ENCODE measurements around the gene PTCD3. TPM values are rescaled to one million over a fixed set of nuclear protein-coding genes. Genes with fewer than 3 reads are reported as not detected.
A peak's percentile ranks its signal among the peaks of the same experiment; 100 is the strongest.

Gene PTCD3
- polyA plus RNA-seq, result 10 to 100 TPM; 20.1 to 21.7 TPM

DNA sequence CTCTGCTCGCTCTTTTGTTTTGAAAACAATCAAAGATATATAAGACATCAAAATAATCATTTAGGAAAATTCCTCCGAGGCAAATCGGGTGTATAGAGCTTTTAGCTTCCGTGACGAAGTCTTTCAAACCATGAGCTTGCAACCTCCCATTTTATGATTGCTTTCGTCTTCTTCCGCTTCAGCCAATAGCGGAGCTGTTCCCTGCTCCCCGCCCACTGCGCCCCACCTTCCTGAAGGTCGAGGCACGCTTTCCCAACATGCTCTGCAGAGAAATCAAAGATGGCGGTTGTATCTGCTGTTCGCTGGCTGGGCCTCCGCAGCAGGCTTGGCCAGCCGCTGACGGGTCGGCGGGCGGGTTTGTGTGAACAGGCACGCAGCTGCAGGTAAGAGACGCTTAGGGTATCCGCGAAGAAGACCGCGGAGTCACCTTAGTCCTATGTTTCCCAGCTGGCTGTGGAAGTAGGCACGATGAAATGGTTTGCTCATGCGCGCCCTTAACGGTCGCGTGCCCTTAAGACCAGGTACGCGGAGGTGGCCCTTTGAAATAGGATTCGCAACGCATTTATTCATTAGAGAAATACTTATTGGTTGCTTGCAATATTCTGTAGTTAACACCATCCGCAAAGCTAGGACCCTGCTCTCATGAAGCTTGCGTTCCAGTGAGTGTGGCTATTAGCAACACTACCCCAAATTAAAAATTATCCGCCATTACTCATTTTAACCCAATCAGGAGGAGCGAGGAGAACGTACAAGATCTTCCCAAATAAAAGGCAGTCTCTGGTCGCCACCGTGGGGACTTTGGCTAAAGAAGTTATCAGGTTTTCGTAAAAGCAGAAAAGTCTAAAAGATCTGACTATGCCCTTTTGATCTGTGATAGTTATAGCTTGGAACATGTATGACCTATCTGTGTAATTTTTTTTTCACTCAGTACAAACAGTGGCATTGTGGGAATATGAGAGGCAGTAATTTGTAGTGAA, at the start of gene PTCD3:
Gene PTCD3, plus strand, starts transcription at position 267 of the 977 bp plus-strand sequence. Its CDS starts 13 bp downstream, at position 280.
- H3K4me1 ChIP-seq (ENCODE audit: control insufficient read depth in 2 of 2, insufficient read depth in 2 of 2, low read length in 1 of 2), result no peaks in the 10 kb centered on the region
- peak within 1 kb of the TSS; percentile 89 to 91 for H3K27ac ChIP-seq (ENCODE audit: low read depth in 2 of 2, low read length in 1 of 2)
- 0% methylated on average over 44 of the region's 44 CpGs for WGBS, 2 donors
- H3K36me3 ChIP-seq (ENCODE audit: control insufficient read depth in 2 of 2, insufficient read depth in 2 of 2, low read length in 1 of 2), result peaks cover 3 to 4% of the 10 kb centered on the region in 2 donors
- peak within 1 kb of the TSS; percentile 85 to 86 for H3K4me3 ChIP-seq (ENCODE audit: low read depth in 1 of 2, low read length in 2 of 2)
- no peaks in the 10 kb centered on the region for H3K27me3 ChIP-seq (ENCODE audit: control insufficient read depth in 1 of 2, insufficient read depth in 2 of 2, low read length in 2 of 2)
- no peaks in the 10 kb centered on the region for H3K9me3 ChIP-seq (ENCODE audit: control insufficient read depth in 2 of 2, insufficient read depth in 1 of 2, low read depth in 1 of 2, low read length in 1 of 2)

DNA sequence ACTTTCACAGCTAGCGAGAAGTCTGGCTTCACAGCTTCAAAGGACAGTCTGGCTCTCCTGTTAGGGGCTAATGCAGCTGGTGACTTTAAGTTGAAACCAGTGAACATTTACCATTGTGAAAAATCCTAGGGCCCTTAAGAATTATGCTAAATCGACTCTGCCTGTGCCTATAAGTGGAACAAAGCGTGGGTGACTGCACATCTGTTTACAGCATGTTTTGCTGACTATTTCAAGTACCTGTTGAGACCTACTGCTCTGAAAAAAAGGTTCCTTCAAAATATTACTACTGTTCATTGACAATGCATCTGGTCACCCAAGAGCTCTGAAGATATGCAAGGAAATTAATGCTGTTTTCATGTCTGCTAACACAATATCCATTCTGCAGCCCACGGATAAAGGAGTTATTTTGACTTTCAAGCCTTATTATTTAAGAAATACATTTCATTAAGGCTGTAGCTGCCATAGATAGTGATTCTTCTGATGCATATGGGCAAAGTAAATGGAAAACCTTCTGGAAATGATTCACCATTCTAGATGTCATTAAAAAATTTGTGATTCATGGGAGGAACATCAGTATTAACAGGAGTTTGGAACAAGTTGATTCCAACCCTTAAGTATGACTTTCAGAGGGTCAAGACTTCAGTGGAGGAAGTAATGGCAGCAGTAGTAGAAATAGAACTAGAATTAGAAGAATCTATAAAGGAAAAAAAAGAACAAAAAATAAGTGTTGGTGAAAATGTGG, 49.3 kb upstream of the PTCD3 start:
- Histone ChIP-seq H3K27ac (ENCODE audit: low read depth in 2 of 2, low read length in 1 of 2) (no peak overlapping the region), H3K36me3 (ENCODE audit: control insufficient read depth in 2 of 2, insufficient read depth in 2 of 2, low read length in 1 of 2) (peaks cover 4 to 23% of the 10 kb centered on the region in 2 donors), H3K27me3 (ENCODE audit: control insufficient read depth in 1 of 2, insufficient read depth in 2 of 2, low read length in 2 of 2) (no peaks in the 10 kb centered on the region), H3K4me3 (ENCODE audit: low read depth in 1 of 2, low read length in 2 of 2) (no peak overlapping the region), H3K4me1 (ENCODE audit: control insufficient read depth in 2 of 2, insufficient read depth in 2 of 2, low read length in 1 of 2) (no peaks in the 10 kb centered on the region), H3K9me3 (ENCODE audit: control insufficient read depth in 2 of 2, insufficient read depth in 1 of 2, low read depth in 1 of 2, low read length in 1 of 2) (no peaks in the 10 kb centered on the region)
- 92 to 95% methylated on average over 4 of the region's 4 CpGs for WGBS, 2 donors

DNA sequence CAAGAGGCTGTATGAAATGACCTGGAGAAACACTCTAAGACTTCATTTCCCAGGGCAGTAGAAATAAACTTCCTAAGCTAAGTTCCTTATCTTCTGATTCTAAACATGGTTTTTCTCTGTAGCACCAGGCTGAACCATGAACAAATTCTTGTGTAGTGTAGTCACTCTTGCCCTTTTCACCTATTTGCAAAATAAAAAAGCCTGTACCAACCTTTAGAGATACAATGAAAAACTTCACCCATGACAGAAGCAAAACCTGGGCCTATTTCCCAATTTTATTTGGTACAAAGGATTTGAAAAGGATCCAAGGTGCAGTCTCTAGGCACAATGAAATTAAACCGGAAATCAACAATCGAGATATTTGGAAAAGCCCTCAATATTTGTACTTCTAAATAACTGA, 44.0 kb upstream of the PTCD3 start:
- WGBS, 2 donors, result 52 to 59% methylated on average over 2 of the region's 2 CpGs
- peaks cover 2 to 9% of the 10 kb centered on the region in 2 donors for H3K36me3 ChIP-seq (ENCODE audit: control insufficient read depth in 2 of 2, insufficient read depth in 2 of 2, low read length in 1 of 2)
- H3K4me1 ChIP-seq (ENCODE audit: control insufficient read depth in 2 of 2, insufficient read depth in 2 of 2, low read length in 1 of 2), result no peaks in the 10 kb centered on the region
- no peaks in the 10 kb centered on the region for H3K9me3 ChIP-seq (ENCODE audit: control insufficient read depth in 2 of 2, insufficient read depth in 1 of 2, low read depth in 1 of 2, low read length in 1 of 2)
- no peak overlapping the region for H3K27ac ChIP-seq (ENCODE audit: low read depth in 2 of 2, low read length in 1 of 2)
- no peaks in the 10 kb centered on the region for H3K27me3 ChIP-seq (ENCODE audit: control insufficient read depth in 1 of 2, insufficient read depth in 2 of 2, low read length in 2 of 2)
- H3K4me3 ChIP-seq (ENCODE audit: low read depth in 1 of 2, low read length in 2 of 2), result no peak overlapping the region

DNA sequence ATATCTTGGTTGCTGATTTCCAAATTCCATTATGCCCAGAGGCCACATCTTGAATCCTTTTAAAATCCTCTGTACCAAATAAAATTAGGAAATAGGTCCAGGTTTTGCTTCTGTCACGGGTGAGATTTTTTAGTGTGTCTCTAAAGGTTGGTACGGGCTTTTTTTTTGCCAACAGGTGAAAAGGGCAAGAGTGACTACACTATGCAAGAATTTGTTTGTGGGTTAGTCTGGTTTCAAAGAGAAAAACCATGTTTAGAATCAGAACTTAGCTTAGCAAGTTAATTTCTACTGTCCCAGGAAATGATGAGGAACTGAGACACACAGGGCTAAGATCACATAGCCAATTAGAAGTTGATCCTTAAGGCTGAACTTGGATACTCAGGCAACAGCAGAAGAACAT, 42.0 kb upstream of the PTCD3 start:
- 63 to 82% methylated on average over 2 of the region's 2 CpGs for WGBS, 2 donors
- Histone ChIP-seq H3K27ac (ENCODE audit: low read depth in 2 of 2, low read length in 1 of 2) (no peak overlapping the region), H3K27me3 (ENCODE audit: control insufficient read depth in 1 of 2, insufficient read depth in 2 of 2, low read length in 2 of 2) (no peaks in the 10 kb centered on the region), H3K36me3 (ENCODE audit: control insufficient read depth in 2 of 2, insufficient read depth in 2 of 2, low read length in 1 of 2) (peaks cover 8 to 13% of the 10 kb centered on the region in 2 donors), H3K4me3 (ENCODE audit: low read depth in 1 of 2, low read length in 2 of 2) (no peak overlapping the region), H3K4me1 (ENCODE audit: control insufficient read depth in 2 of 2, insufficient read depth in 2 of 2, low read length in 1 of 2) (no peaks in the 10 kb centered on the region), H3K9me3 (ENCODE audit: control insufficient read depth in 2 of 2, insufficient read depth in 1 of 2, low read depth in 1 of 2, low read length in 1 of 2) (no peaks in the 10 kb centered on the region)

DNA sequence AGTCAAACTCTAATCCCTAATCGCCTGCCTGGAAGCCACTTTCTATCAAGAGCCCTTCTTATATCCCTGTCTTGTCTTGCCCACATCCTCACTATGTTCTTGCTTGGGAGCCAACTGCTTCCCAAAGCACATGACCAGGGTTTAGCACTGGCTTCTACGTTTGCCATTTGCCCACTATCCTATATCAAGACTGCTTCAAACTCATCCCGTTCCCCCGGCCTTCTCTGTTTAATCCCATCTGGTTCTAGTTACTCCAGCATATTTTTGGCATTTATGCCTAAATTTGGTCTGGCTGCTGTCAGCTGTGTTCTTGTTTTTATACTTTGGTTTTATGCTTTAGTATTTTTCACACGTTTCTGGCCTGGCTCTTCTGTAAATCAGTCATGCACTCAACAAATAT, 40.5 kb upstream of the PTCD3 start:
- WGBS, 2 donors, result 56 to 57% methylated on average over 5 of the region's 5 CpGs
- no peaks in the 10 kb centered on the region for H3K27me3 ChIP-seq (ENCODE audit: control insufficient read depth in 1 of 2, insufficient read depth in 2 of 2, low read length in 2 of 2)
- no peak overlapping the region for H3K27ac ChIP-seq (ENCODE audit: low read depth in 2 of 2, low read length in 1 of 2)
- no peaks in the 10 kb centered on the region for H3K9me3 ChIP-seq (ENCODE audit: control insufficient read depth in 2 of 2, insufficient read depth in 1 of 2, low read depth in 1 of 2, low read length in 1 of 2)
- H3K4me3 ChIP-seq (ENCODE audit: low read depth in 1 of 2, low read length in 2 of 2), result no peak overlapping the region
- peaks cover 15 to 23% of the 10 kb centered on the region in 2 donors for H3K36me3 ChIP-seq (ENCODE audit: control insufficient read depth in 2 of 2, insufficient read depth in 2 of 2, low read length in 1 of 2)
- H3K4me1 ChIP-seq (ENCODE audit: control insufficient read depth in 2 of 2, insufficient read depth in 2 of 2, low read length in 1 of 2), result no peaks in the 10 kb centered on the region

DNA sequence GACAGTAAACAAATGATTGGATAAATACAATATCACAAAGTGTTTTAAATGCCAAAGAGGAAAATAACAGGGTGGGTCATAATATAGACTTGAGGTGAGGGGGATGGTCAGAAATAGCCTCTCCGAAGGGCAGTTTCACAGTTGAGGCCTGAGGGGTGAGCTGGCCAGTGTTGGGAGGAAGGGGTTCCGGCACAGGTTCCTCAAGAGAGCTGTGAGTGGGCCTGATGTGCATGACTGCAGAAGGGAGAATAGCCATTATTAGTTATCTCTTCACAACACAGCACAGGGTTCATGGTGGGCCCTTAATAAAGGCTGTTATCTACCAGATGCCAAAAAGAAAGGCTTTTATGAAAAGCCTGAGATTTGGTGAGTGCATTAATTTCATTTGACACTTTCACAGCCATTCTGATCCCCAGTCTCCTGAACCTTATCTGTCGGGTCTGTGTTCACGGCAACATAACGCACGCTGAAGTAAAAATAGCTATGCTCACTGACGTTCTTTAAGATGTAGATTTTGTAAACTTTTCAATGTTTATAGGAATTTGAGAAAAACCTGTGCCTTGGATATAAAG, 39.9 kb upstream of the PTCD3 start:
- Histone ChIP-seq H3K4me1 (ENCODE audit: control insufficient read depth in 2 of 2, insufficient read depth in 2 of 2, low read length in 1 of 2) (no peaks in the 10 kb centered on the region), H3K9me3 (ENCODE audit: control insufficient read depth in 2 of 2, insufficient read depth in 1 of 2, low read depth in 1 of 2, low read length in 1 of 2) (no peaks in the 10 kb centered on the region), H3K4me3 (ENCODE audit: low read depth in 1 of 2, low read length in 2 of 2) (no peak overlapping the region), H3K36me3 (ENCODE audit: control insufficient read depth in 2 of 2, insufficient read depth in 2 of 2, low read length in 1 of 2) (peaks cover 15 to 23% of the 10 kb centered on the region in 2 donors), H3K27ac (ENCODE audit: low read depth in 2 of 2, low read length in 1 of 2) (no peak overlapping the region), H3K27me3 (ENCODE audit: control insufficient read depth in 1 of 2, insufficient read depth in 2 of 2, low read length in 2 of 2) (no peaks in the 10 kb centered on the region)
- 90 to 93% methylated on average over 7 of the region's 7 CpGs for WGBS, 2 donors

DNA sequence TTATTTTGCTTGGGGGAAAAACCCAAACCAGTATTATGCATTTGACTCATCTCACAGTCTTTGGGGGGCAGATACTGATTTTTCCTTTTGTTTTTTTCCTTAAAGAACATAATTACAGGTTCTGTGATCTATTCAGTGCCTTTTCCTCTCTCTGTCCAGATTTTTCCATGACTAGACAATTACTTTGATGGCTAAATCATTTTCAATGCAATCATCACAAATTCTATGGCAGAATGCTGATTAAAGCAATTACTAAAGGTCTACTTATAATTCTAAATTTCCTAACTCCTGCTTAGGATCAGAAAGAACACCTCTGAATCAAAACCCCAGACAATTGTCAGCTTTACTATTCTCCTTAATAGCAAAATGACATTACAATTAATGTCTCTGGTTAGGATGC, 39.1 kb upstream of the PTCD3 start:
- Histone ChIP-seq H3K27ac (ENCODE audit: low read depth in 2 of 2, low read length in 1 of 2) (no peak overlapping the region), H3K27me3 (ENCODE audit: control insufficient read depth in 1 of 2, insufficient read depth in 2 of 2, low read length in 2 of 2) (no peaks in the 10 kb centered on the region), H3K4me3 (ENCODE audit: low read depth in 1 of 2, low read length in 2 of 2) (no peak overlapping the region), H3K4me1 (ENCODE audit: control insufficient read depth in 2 of 2, insufficient read depth in 2 of 2, low read length in 1 of 2) (no peaks in the 10 kb centered on the region), H3K9me3 (ENCODE audit: control insufficient read depth in 2 of 2, insufficient read depth in 1 of 2, low read depth in 1 of 2, low read length in 1 of 2) (no peaks in the 10 kb centered on the region), H3K36me3 (ENCODE audit: control insufficient read depth in 2 of 2, insufficient read depth in 2 of 2, low read length in 1 of 2) (peaks cover 15 to 23% of the 10 kb centered on the region in 2 donors)

DNA sequence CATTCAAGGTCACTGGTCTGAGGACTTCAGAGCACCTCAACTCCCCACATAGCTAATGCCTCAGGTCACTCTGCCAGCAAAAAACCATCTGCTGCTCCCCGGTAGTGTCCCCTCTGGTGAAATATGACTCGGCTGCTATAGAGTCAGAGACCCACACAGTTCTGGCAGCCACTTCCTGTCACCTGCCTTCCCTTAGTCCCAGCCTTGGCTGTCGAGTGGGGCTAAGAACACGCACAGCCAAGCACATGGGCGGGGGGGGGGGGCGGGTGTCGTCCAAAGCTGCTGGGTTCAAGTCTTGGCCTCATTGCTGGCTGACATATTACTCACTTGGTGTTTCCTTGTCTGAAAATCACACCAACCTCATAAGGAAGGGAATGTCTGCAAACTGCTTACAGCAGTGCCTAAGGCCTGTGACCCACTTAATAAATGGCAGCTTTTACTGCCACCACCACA, 37.9 kb upstream of the PTCD3 start:
- no peak overlapping the region for H3K27ac ChIP-seq (ENCODE audit: low read depth in 2 of 2, low read length in 1 of 2)
- no peak overlapping the region for H3K4me3 ChIP-seq (ENCODE audit: low read depth in 1 of 2, low read length in 2 of 2)
- no peaks in the 10 kb centered on the region for H3K9me3 ChIP-seq (ENCODE audit: control insufficient read depth in 2 of 2, insufficient read depth in 1 of 2, low read depth in 1 of 2, low read length in 1 of 2)
- H3K27me3 ChIP-seq (ENCODE audit: control insufficient read depth in 1 of 2, insufficient read depth in 2 of 2, low read length in 2 of 2), result no peaks in the 10 kb centered on the region
- 48 to 70% methylated on average over 7 of the region's 7 CpGs for WGBS, 2 donors
- H3K36me3 ChIP-seq (ENCODE audit: control insufficient read depth in 2 of 2, insufficient read depth in 2 of 2, low read length in 1 of 2), result peaks cover 15 to 23% of the 10 kb centered on the region in 2 donors
- H3K4me1 ChIP-seq (ENCODE audit: control insufficient read depth in 2 of 2, insufficient read depth in 2 of 2, low read length in 1 of 2), result no peaks in the 10 kb centered on the region

DNA sequence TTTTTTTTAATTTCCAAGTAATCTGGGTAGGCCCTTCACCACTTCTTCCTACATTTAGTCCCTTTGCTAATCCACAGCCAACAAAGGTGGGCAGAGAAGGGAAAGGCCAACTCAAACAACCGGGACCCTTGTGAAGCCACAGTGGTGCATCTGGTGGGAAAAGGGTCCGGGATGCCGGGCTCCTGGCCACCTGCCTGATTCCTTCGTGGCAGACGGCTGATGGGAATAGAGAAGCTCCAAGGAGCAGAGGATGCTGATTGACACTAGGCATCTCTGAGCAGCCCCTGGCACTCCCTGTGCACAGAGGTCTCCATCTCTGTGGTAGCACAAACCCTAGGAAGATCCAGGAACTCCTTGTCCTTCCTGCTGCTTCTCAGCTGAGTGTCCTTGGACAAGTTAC, 37.4 kb upstream of the PTCD3 start:
- peaks cover 15 to 25% of the 10 kb centered on the region in 2 donors for H3K36me3 ChIP-seq (ENCODE audit: control insufficient read depth in 2 of 2, insufficient read depth in 2 of 2, low read length in 1 of 2)
- no peak overlapping the region for H3K4me3 ChIP-seq (ENCODE audit: low read depth in 1 of 2, low read length in 2 of 2)
- no peaks in the 10 kb centered on the region for H3K4me1 ChIP-seq (ENCODE audit: control insufficient read depth in 2 of 2, insufficient read depth in 2 of 2, low read length in 1 of 2)
- 96 to 97% methylated on average over 5 of the region's 5 CpGs for WGBS, 2 donors
- H3K27me3 ChIP-seq (ENCODE audit: control insufficient read depth in 1 of 2, insufficient read depth in 2 of 2, low read length in 2 of 2), result no peaks in the 10 kb centered on the region
- peak overlapping the region in 1 of 2 donors; percentile 9 for H3K27ac ChIP-seq (ENCODE audit: low read depth in 2 of 2, low read length in 1 of 2)
- no peaks in the 10 kb centered on the region for H3K9me3 ChIP-seq (ENCODE audit: control insufficient read depth in 2 of 2, insufficient read depth in 1 of 2, low read depth in 1 of 2, low read length in 1 of 2)
